ENCODE measurements around the gene HHLA2. TPM values are rescaled to one million over a fixed set of nuclear protein-coding genes. Genes with fewer than 3 reads are reported as not detected.
"Not testable (repeated sequence)": the region's sequence is repeated elsewhere in the genome, so short reads cannot be mapped to it uniquely, and the experiment has no call there.

Gene HHLA2
- total and polyA plus RNA-seq, 4 experiments from 2014 or later, result 0.52 to 0.58 TPM; not detected in 2

DNA sequence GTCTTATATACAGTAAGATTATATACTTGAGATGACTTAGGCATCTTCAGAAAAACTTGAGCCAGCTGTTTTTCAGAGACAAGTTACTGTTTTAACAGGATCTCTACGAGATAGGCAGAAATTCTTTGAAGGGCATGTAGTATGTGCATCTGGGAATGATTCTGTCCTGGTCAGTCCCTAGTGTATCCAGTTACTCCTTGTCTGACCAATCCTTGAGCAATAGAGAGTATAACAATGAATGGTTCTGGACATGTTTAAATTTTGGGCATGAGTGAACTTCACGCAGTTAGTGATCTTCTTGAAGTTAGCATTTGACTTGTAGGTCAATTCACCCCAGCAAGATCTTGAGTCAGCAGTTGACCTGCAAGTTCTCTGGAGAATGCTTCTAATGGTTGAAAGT lies 24.7 kb upstream of the HHLA2 start:
- H3K36me3 ChIP-seq (ENCODE audit: insufficient read depth, low read length), result no peaks in the 10 kb centered on the region
- intact Hi-C loops (cut with micrococcal nuclease), result no loop called here
- H3K27me3 Mint-ChIP-seq, result no peaks in the 10 kb centered on the region
- peaks cover 0 to 2% of the 10 kb centered on the region in 2 donors for H3K36me3 Mint-ChIP-seq
- H3K4me3 ChIP-seq (ENCODE audit: low read length in 2 of 2), result no peak overlapping the region
- no peaks in the 10 kb centered on the region for H3K9me3 ChIP-seq (ENCODE audit: control insufficient read depth in 1 of 2, low read length in 2 of 2)
- no peaks in the 10 kb centered on the region for H3K4me1 Mint-ChIP-seq
- no peaks in the 10 kb centered on the region for H3K27me3 ChIP-seq (ENCODE audit: insufficient read depth, low read length)
- no peak for DNase-seq
- no peaks in the 10 kb centered on the region for H3K4me1 ChIP-seq (ENCODE audit: insufficient read depth, low read length)
- ChIA-PET CTCF (ENCODE audit: partially characterized antibody) (no interaction called here), POLR2A (ENCODE audit: partially characterized antibody) (no interaction called here)
- peaks cover 0 to 9% (median 4%) of the 10 kb centered on the region in 8 donors for H3K9me3 Mint-ChIP-seq
- H3K27ac ChIP-seq (ENCODE audit: low read depth, low read length), result no peak overlapping the region
- H3K27ac Mint-ChIP-seq, result no peak overlapping the region
- H3K4me3 Mint-ChIP-seq, result no peak overlapping the region

DNA sequence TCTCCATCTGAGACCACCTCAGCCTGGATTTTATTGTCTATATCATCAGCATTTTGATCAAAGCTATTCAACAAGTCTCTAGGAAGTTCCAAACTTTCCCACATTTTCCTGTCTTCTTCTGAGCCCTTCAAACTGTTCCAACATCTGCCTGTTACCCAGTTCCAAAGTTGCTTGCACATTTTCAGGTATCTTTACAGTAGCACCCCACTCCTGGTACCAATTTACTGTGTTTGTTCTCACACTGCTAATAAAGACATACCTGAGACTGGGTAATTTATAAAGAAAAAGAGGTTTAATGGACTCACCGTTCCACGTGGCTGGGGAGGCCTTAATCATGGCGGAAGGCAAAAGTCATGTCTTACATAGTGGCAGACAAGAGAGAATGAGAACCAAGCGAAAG lies 17.3 kb upstream of the HHLA2 start:
- DNase-seq; H3K4me3 ChIP-seq (ENCODE audit: low read length in 2 of 2); H3K36me3 ChIP-seq (ENCODE audit: insufficient read depth, low read length); H3K27ac ChIP-seq (ENCODE audit: low read depth, low read length); H3K36me3 Mint-ChIP-seq; H3K27me3 ChIP-seq (ENCODE audit: insufficient read depth, low read length); H3K4me3 Mint-ChIP-seq; H3K4me1 Mint-ChIP-seq; POLR2A ChIA-PET (ENCODE audit: partially characterized antibody); H3K4me1 ChIP-seq (ENCODE audit: insufficient read depth, low read length); intact Hi-C loops (cut with micrococcal nuclease); CTCF ChIA-PET (ENCODE audit: partially characterized antibody); H3K27me3 Mint-ChIP-seq: not testable (repeated sequence)
- Mint-ChIP-seq H3K27ac (peak overlapping the region in 1 of 7 donors; percentile 42), H3K9me3 (peaks cover 0 to 38% (median 32%) of the 10 kb centered on the region in 8 donors)
- H3K9me3 ChIP-seq (ENCODE audit: control insufficient read depth in 1 of 2, low read length in 2 of 2), result peaks cover 0 to 11% of the 10 kb centered on the region in 2 donors

DNA sequence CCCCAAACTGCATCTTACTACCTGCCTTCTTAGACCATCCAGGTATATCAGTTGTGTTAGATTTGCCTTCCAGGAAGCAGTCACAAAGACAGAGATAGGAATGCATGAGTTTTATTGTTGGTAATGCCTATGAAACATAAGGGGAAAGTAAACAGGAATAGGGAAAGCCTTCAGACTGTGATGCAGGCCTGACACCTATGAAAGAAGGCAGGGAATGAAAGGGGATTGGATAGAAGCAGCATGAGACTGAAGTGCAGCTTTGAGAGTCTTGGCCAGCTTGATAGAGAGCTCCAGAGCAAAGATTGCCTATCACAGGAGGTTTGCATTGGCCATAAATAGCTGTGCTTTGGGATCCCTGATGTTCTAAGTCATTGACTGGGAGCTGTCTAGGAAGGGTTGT lies 15.9 kb upstream of the HHLA2 start:
- Histone ChIP-seq H3K27ac (ENCODE audit: low read depth, low read length) (no peak overlapping the region), H3K4me3 (ENCODE audit: low read length in 2 of 2) (no peak overlapping the region), H3K9me3 (ENCODE audit: control insufficient read depth in 1 of 2, low read length in 2 of 2) (peaks cover 0 to 11% of the 10 kb centered on the region in 2 donors), H3K27me3 (ENCODE audit: insufficient read depth, low read length) (no peaks in the 10 kb centered on the region), H3K36me3 (ENCODE audit: insufficient read depth, low read length) (no peaks in the 10 kb centered on the region), H3K4me1 (ENCODE audit: insufficient read depth, low read length) (no peaks in the 10 kb centered on the region)
- intact Hi-C loops (cut with micrococcal nuclease), result no loop called here
- Mint-ChIP-seq H3K9me3 (peaks cover under 1 to 36% (median 31%) of the 10 kb centered on the region in 8 donors), H3K27me3 (peaks cover 0 to 1% of the 10 kb centered on the region in 2 donors), H3K4me1 (no peaks in the 10 kb centered on the region), H3K27ac (no peak overlapping the region), H3K36me3 (peaks cover 6 to 8% of the 10 kb centered on the region in 2 donors), H3K4me3 (no peak overlapping the region)
- ChIA-PET CTCF (ENCODE audit: partially characterized antibody) (no interaction called here), POLR2A (ENCODE audit: partially characterized antibody) (no interaction called here)
- no peak for DNase-seq

DNA sequence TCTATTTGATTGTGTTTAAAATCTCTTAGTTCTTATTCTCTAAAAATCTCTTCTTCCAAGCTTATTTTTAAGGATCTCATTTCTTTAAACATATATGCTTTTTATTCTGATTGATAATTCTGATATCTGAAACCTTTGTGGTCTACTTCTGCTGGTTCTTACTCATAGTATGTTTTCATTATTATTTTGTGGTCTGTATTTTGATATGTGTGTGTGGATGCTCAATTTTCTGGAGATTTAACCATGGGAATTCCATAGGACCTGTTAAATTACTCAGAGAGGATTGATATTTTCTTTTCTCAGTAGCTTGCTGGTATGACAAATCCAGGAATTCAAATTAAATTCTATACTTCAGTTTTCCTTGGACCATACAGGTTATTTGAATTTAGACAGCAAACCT lies 14.7 kb upstream of the HHLA2 start:
- H3K4me3 Mint-ChIP-seq, result no peak overlapping the region
- peaks cover 0 to 1% of the 10 kb centered on the region in 2 donors for H3K27me3 Mint-ChIP-seq
- H3K36me3 Mint-ChIP-seq, result peaks cover 6 to 8% of the 10 kb centered on the region in 2 donors
- H3K36me3 ChIP-seq (ENCODE audit: insufficient read depth, low read length), result no peaks in the 10 kb centered on the region
- ChIA-PET POLR2A (ENCODE audit: partially characterized antibody) (interaction anchor here (1.3 kb wide), 1 partner anchor 9 kb away, joined by 3 read pairs; no protein-coding TSS in a partner anchor), CTCF (ENCODE audit: partially characterized antibody) (no interaction called here)
- peak overlapping the region in 1 of 7 donors; percentile 40 for H3K27ac Mint-ChIP-seq
- H3K27me3 ChIP-seq (ENCODE audit: insufficient read depth, low read length), result no peaks in the 10 kb centered on the region
- H3K9me3 Mint-ChIP-seq, result peaks cover 2 to 34% (median 30%) of the 10 kb centered on the region in 8 donors
- H3K27ac ChIP-seq (ENCODE audit: low read depth, low read length), result no peak overlapping the region
- H3K4me1 ChIP-seq (ENCODE audit: insufficient read depth, low read length), result no peaks in the 10 kb centered on the region
- no peak overlapping the region for H3K4me3 ChIP-seq (ENCODE audit: low read length in 2 of 2)
- DNase-seq, result no peak
- peaks cover 0 to 11% of the 10 kb centered on the region in 2 donors for H3K9me3 ChIP-seq (ENCODE audit: control insufficient read depth in 1 of 2, low read length in 2 of 2)
- intact Hi-C loops (cut with micrococcal nuclease), result no loop called here
- H3K4me1 Mint-ChIP-seq, result no peaks in the 10 kb centered on the region

DNA sequence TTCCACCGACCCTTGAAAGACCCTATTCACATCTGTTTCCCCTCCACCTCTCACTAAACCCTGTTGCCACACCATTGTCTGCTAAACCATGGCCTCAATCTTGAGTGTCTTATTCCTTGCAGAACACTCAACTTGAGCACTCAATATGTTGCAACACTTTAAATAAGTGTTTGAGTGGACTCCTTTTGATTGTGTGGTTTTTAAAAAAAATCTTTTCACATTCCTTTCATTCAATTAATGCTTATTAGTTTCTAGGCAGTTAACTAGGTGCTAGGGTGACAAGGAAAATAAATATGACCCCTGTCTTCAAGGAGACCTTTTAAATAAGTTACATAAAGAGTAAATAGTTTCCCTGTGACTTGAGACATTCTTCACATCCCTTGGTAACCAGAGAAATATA lies 13.3 kb upstream of the HHLA2 start:
- H3K4me1 ChIP-seq (ENCODE audit: insufficient read depth, low read length), result no peaks in the 10 kb centered on the region
- peak overlapping the region in 1 of 8 donors; percentile 46 for H3K4me3 Mint-ChIP-seq
- H3K27ac Mint-ChIP-seq, result peak overlapping the region in 1 of 7 donors; percentile 57
- no peak overlapping the region for H3K4me3 ChIP-seq (ENCODE audit: low read length in 2 of 2)
- no peaks in the 10 kb centered on the region for H3K4me1 Mint-ChIP-seq
- H3K9me3 ChIP-seq (ENCODE audit: control insufficient read depth in 1 of 2, low read length in 2 of 2), result peaks cover 0 to 11% of the 10 kb centered on the region in 2 donors
- H3K27me3 ChIP-seq (ENCODE audit: insufficient read depth, low read length), result no peaks in the 10 kb centered on the region
- DNase-seq, result no peak
- peaks cover 2 to 24% (median 22%) of the 10 kb centered on the region in 8 donors for H3K9me3 Mint-ChIP-seq
- ChIA-PET CTCF (ENCODE audit: partially characterized antibody) (no interaction called here), POLR2A (ENCODE audit: partially characterized antibody) (no interaction called here)
- H3K36me3 Mint-ChIP-seq, result peaks cover 4 to 8% of the 10 kb centered on the region in 2 donors
- intact Hi-C loops (cut with micrococcal nuclease), result no loop called here
- peaks cover 0 to 1% of the 10 kb centered on the region in 2 donors for H3K27me3 Mint-ChIP-seq
- no peak overlapping the region for H3K27ac ChIP-seq (ENCODE audit: low read depth, low read length)
- H3K36me3 ChIP-seq (ENCODE audit: insufficient read depth, low read length), result no peaks in the 10 kb centered on the region

DNA sequence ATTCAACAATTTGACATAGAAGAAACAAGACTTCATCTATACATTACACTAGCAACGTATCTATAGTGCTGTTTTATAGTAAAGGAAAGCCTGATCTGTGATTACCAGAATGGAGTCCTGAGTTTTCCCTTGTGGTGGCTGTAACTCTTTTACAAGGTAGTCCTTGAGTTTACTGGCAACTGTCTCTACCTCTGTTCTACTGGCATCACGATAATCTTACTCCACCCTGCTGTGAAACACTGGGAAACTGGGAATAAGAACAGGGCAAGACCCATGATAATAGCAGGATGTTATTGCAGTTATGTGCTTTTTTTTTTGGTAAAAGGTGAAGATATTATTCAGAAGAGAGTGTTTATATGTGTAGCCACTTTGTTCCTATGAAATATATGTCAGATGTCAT lies 12.4 kb upstream of the HHLA2 start:
- intact Hi-C loops (cut with micrococcal nuclease), result no loop called here
- DNase-seq, result no peak
- Histone ChIP-seq H3K27me3 (ENCODE audit: insufficient read depth, low read length) (no peaks in the 10 kb centered on the region), H3K4me3 (ENCODE audit: low read length in 2 of 2) (no peak overlapping the region), H3K9me3 (ENCODE audit: control insufficient read depth in 1 of 2, low read length in 2 of 2) (peaks cover 0 to 8% of the 10 kb centered on the region in 2 donors), H3K36me3 (ENCODE audit: insufficient read depth, low read length) (no peaks in the 10 kb centered on the region), H3K4me1 (ENCODE audit: insufficient read depth, low read length) (no peaks in the 10 kb centered on the region), H3K27ac (ENCODE audit: low read depth, low read length) (no peak overlapping the region)
- Mint-ChIP-seq H3K9me3 (peaks cover 2 to 16% (median 13%) of the 10 kb centered on the region in 8 donors), H3K4me1 (no peaks in the 10 kb centered on the region), H3K36me3 (peaks cover 2 to 4% of the 10 kb centered on the region in 2 donors), H3K27ac (no peak overlapping the region), H3K4me3 (no peak overlapping the region), H3K27me3 (peaks cover 0 to 1% of the 10 kb centered on the region in 2 donors)
- ChIA-PET CTCF (ENCODE audit: partially characterized antibody) (no interaction called here), POLR2A (ENCODE audit: partially characterized antibody) (no interaction called here)

DNA sequence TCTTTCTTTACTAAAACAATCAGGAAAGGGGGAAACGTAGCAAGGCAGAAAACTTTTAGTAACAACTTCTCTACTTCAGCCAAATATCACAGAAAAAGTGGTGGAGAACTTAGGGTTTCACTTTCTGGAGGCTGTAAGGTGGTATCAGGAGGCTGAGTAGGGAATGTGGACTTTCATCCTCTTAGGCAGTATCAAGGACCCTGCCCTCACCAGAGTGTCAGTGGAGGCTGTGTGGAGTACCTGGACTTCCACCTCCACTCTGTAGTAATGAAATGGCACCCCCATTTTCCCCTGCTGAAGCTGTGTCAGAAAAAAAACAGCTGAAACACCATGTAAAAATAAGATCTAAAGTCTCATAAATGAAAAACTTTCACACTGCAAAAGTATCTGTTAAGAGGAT lies 11.2 kb upstream of the HHLA2 start:
- Mint-ChIP-seq H3K4me1 (no peaks in the 10 kb centered on the region), H3K9me3 (peaks cover 0 to 5% (median 2%) of the 10 kb centered on the region in 8 donors), H3K27ac (no peak overlapping the region), H3K36me3 (no peaks in the 10 kb centered on the region), H3K4me3 (no peak overlapping the region), H3K27me3 (peaks cover 0 to 1% of the 10 kb centered on the region in 2 donors)
- Histone ChIP-seq H3K27me3 (ENCODE audit: insufficient read depth, low read length) (no peaks in the 10 kb centered on the region), H3K36me3 (ENCODE audit: insufficient read depth, low read length) (no peaks in the 10 kb centered on the region), H3K9me3 (ENCODE audit: control insufficient read depth in 1 of 2, low read length in 2 of 2) (no peaks in the 10 kb centered on the region), H3K27ac (ENCODE audit: low read depth, low read length) (no peak overlapping the region), H3K4me1 (ENCODE audit: insufficient read depth, low read length) (no peaks in the 10 kb centered on the region), H3K4me3 (ENCODE audit: low read length in 2 of 2) (no peak overlapping the region)
- intact Hi-C loops (cut with micrococcal nuclease), result no loop called here
- CTCF ChIA-PET (ENCODE audit: partially characterized antibody), result no interaction called here
- POLR2A ChIA-PET (ENCODE audit: partially characterized antibody), result no interaction called here
- DNase-seq, result no peak

DNA sequence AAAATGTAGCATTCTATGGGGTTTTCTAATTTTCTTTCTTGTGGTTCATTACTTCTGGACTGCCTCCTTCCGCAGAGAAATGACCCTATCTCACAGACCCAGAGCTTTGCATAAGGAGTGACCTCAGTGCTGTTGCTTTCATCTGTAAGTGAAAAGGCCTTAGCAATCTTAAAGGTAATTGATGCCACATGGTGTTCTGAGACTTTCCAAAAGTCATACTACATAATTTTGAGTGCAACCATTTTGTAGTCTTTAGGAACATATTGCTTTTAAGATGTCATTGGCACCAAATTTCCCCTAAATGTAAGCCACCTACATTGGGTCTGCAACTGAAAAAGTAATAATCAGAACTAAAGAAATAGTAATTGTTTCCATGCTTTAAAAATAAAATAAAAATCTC lies 9.2 kb upstream of the HHLA2 start:
- Histone ChIP-seq H3K9me3 (ENCODE audit: control insufficient read depth in 1 of 2, low read length in 2 of 2) (no peaks in the 10 kb centered on the region), H3K27me3 (ENCODE audit: insufficient read depth, low read length) (no peaks in the 10 kb centered on the region), H3K36me3 (ENCODE audit: insufficient read depth, low read length) (no peaks in the 10 kb centered on the region), H3K27ac (ENCODE audit: low read depth, low read length) (no peak overlapping the region), H3K4me3 (ENCODE audit: low read length in 2 of 2) (no peak overlapping the region), H3K4me1 (ENCODE audit: insufficient read depth, low read length) (no peaks in the 10 kb centered on the region)
- no peak for DNase-seq
- POLR2A ChIA-PET (ENCODE audit: partially characterized antibody), result no interaction called here
- Mint-ChIP-seq H3K36me3 (no peaks in the 10 kb centered on the region), H3K27ac (no peak overlapping the region), H3K27me3 (peaks cover 0 to 1% of the 10 kb centered on the region in 2 donors), H3K4me1 (peaks cover 0 to 5% (median 3%) of the 10 kb centered on the region in 4 donors), H3K4me3 (no peak overlapping the region), H3K9me3 (peaks cover 0 to 2% (median 0%) of the 10 kb centered on the region in 8 donors)
- CTCF ChIA-PET (ENCODE audit: partially characterized antibody), result no interaction called here
- intact Hi-C loops (cut with micrococcal nuclease), result no loop called here
